22Rv1 (cell line): ENCODE data around the gene COL5A3.

Experiments used
- ZFX ChIP-seq: fragments of 450-650 bp; IDR thresholded peaks from 2 replicates; pipeline ENCODE4 v1.6.1; 2017; ENCODE audit warnings: antibody characterized with exemption, borderline replicate concordance
- TF ChIP-seq, protein P1 (sequence below): fragments of 450-650 bp; IDR thresholded peaks from 2 replicates; pipeline ENCODE4 v1.5.1; 2017; ENCODE audit warnings: mild to moderate bottlenecking

DNA sequence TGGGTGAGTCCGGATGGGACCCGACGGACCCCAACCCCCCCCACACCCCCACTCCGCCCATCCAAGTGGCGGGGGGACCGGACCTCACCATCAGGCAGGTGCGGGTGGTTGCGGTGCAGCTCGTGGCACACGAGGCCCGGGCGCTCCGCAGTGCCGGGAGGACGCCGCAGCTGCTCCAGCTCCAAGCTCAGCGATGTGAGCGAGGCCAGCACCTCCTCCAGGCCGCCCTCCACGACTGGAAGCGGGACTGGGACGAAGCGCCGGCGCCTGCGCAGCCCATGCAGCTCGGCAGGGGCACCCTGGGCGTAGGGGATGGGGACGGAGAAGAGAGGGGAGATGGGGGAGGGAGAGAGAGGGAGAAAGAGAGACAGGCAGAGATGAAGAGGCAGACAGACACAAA is 43.9 kb downstream of the COL5A3 start:
- TF ChIP-seq, protein P1, sequence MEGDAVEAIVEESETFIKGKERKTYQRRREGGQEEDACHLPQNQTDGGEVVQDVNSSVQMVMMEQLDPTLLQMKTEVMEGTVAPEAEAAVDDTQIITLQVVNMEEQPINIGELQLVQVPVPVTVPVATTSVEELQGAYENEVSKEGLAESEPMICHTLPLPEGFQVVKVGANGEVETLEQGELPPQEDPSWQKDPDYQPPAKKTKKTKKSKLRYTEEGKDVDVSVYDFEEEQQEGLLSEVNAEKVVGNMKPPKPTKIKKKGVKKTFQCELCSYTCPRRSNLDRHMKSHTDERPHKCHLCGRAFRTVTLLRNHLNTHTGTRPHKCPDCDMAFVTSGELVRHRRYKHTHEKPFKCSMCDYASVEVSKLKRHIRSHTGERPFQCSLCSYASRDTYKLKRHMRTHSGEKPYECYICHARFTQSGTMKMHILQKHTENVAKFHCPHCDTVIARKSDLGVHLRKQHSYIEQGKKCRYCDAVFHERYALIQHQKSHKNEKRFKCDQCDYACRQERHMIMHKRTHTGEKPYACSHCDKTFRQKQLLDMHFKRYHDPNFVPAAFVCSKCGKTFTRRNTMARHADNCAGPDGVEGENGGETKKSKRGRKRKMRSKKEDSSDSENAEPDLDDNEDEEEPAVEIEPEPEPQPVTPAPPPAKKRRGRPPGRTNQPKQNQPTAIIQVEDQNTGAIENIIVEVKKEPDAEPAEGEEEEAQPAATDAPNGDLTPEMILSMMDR, result no peak
- no peak for TF ChIP-seq ZFX
